Mesothelial cell of epicardium (in vitro differentiated cells): Measurements from ENCODE around the gene DPM1. TPM values are rescaled to one million over a fixed set of nuclear protein-coding genes. Genes with fewer than 3 reads are reported as not detected.

Experiments used
- DNase-seq, 2 experiments: peaks; one replicate each; pipeline ENCODE4 v3.0.0; 2021; ENCODE audit warnings: low spot score in 2 of 2; ENCODE audit not compliant: unreplicated experiment in 2 of 2
- H3K27ac Mint-ChIP-seq: 2 replicates; pipeline ENCODE4 v1.8.0; 2021; ENCODE audit warnings: mixed read lengths
- H3K27me3 Mint-ChIP-seq: 2 replicates; pipeline ENCODE4 v1.8.0; 2021; ENCODE audit warnings: low read depth, mixed read lengths
- H3K36me3 Mint-ChIP-seq: 2 replicates; pipeline ENCODE4 v1.8.0; 2021; ENCODE audit warnings: mixed read lengths
- H3K4me1 Mint-ChIP-seq: 2 replicates; pipeline ENCODE4 v1.8.0; 2021; ENCODE audit warnings: mixed read lengths
- H3K4me3 Mint-ChIP-seq: 2 replicates; pipeline ENCODE4 v1.8.0; 2021; ENCODE audit warnings: mild to moderate bottlenecking, moderate library complexity, mixed read lengths
- H3K9me3 Mint-ChIP-seq: 2 replicates; pipeline ENCODE4 v1.8.0; 2021; ENCODE audit warnings: mixed read lengths
- CTCF ChIP-seq: fragments of 200-600 bp; sonication (generic); IDR thresholded peaks from one replicate; pipeline ENCODE4 v1.5.0; 2021; ENCODE audit warnings: antibody characterized with exemption; ENCODE audit not compliant: unreplicated experiment
- total RNA-seq: library from RNA; stranded (reverse); gene quantifications from 3 replicates; pipeline ENCODE4 v1.2.1, GENCODE V29; 2021

Gene DPM1
- total RNA-seq, 1 donor from 2014 or later: 34.5 TPM

- TF ChIP-seq CTCF: no peak
- H3K36me3 Mint-ChIP-seq: peaks cover 22% of the 10 kb centered on the region
- DNase-seq: no peak
- no peak overlapping the region for H3K27ac Mint-ChIP-seq
- H3K27me3 Mint-ChIP-seq: no peaks in the 10 kb centered on the region
- no peaks in the 10 kb centered on the region for H3K4me1 Mint-ChIP-seq
- no peak overlapping the region for H3K4me3 Mint-ChIP-seq
- no peaks in the 10 kb centered on the region for H3K9me3 Mint-ChIP-seq
Observed at GRCh38 chr20:51002633-51003032, 44.3 kb upstream of the DPM1 start.

- peaks cover 22% of the 10 kb centered on the region for H3K36me3 Mint-ChIP-seq
Observed at GRCh38 chr20:51001430-51002265, 43.3 kb upstream of the DPM1 start.

GRCh38 chr20:50999355-50999754 is 41.0 kb upstream of the DPM1 start:
- no peak for DNase-seq
- Mint-ChIP-seq H3K4me1 (peaks cover 4% of the 10 kb centered on the region), H3K27me3 (no peaks in the 10 kb centered on the region), H3K36me3 (peaks cover 9% of the 10 kb centered on the region), H3K27ac (no peak overlapping the region), H3K9me3 (no peaks in the 10 kb centered on the region), H3K4me3 (no peak overlapping the region)
- TF ChIP-seq CTCF: no peak

More at GRCh38 chr20:51001430-51002265, 43.3 kb upstream of the DPM1 start:
- no peak for DNase-seq
- Mint-ChIP-seq H3K4me1 (peaks cover 4% of the 10 kb centered on the region), H3K27ac (no peak overlapping the region), H3K4me3 (no peak overlapping the region), H3K27me3 (no peaks in the 10 kb centered on the region), H3K9me3 (no peaks in the 10 kb centered on the region)
- TF ChIP-seq CTCF: no peak

- Mint-ChIP-seq H3K4me3 (no peak overlapping the region), H3K9me3 (no peaks in the 10 kb centered on the region), H3K4me1 (peaks cover 13% of the 10 kb centered on the region), H3K27ac (no peak overlapping the region), H3K36me3 (peaks cover 4% of the 10 kb centered on the region), H3K27me3 (no peaks in the 10 kb centered on the region)
- TF ChIP-seq CTCF: no peak
- no peak for DNase-seq
Observed at GRCh38 chr20:50996901-50997865, 38.9 kb upstream of the DPM1 start.

- no peak for DNase-seq
- H3K9me3 Mint-ChIP-seq: no peaks in the 10 kb centered on the region
- no peak overlapping the region for H3K27ac Mint-ChIP-seq
- H3K36me3 Mint-ChIP-seq: no peaks in the 10 kb centered on the region
- no peaks in the 10 kb centered on the region for H3K27me3 Mint-ChIP-seq
- H3K4me3 Mint-ChIP-seq: no peak overlapping the region
- H3K4me1 Mint-ChIP-seq: peaks cover 14% of the 10 kb centered on the region
- TF ChIP-seq CTCF: no peak
Observed at GRCh38 chr20:50995506-50995905, 37.2 kb upstream of the DPM1 start.
